C4-2B (cell line): ENCODE results near the gene BTBD9.

Source experiments
- CTCF ChIP-seq: fragments of 450-650 bp; conservative IDR thresholded peaks from 2 replicates; pipeline ENCODE4 v1.5.1; 2017; ENCODE audit warnings: mild to moderate bottlenecking
- ZFX ChIP-seq: fragments of 450-650 bp; IDR thresholded peaks from 2 replicates; pipeline ENCODE4 v1.6.1; 2017

GRCh38 chr6:38549795-38550194, 89.9 kb downstream of the BTBD9 start:
- no peak for TF ChIP-seq CTCF
- TF ChIP-seq ZFX, result no peak
